NCI-H526 treated with DMSO at 0.1 percent for 48 hours (cell line): ENCODE measurements around the gene TEX2.

Experiments
- DNase-seq: peaks from one replicate; lab custom pipeline; 2025; lab: John Stamatoyannopoulos, UW

Gene TEX2

DNA sequence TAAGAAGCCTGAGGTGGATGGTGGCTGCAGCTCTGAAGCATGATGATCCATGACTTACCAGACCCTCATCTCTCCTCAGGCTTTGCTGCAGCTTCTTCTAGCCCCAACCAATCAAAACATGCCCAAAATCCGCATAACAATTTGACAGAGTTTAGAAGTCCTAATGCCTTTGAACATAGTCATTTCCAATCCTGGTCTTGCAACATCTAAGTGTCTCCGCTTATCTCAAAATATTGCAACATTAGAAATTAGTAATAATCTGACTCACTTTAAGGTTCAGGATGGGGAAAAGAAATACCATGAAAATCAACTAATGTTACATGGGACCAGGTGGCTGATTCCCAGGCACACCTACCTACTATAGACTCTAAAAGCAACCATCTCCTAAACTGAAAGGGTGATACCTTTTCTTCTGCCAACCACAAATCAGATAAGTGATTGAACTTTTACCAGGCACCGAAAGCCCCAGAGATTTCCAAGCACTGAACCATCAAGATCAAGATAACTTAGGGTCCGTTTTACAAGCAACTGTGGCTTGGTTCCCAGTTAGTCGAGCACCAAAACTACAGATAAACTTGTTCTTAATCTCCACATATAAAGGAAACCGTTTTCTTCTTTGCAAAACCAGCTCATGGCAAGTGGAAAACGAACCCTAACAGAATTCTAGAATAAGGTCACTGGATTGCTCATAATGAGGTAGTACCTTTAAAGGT is 147.1 kb downstream of the TEX2 start:
- no peak for DNase-seq

DNA sequence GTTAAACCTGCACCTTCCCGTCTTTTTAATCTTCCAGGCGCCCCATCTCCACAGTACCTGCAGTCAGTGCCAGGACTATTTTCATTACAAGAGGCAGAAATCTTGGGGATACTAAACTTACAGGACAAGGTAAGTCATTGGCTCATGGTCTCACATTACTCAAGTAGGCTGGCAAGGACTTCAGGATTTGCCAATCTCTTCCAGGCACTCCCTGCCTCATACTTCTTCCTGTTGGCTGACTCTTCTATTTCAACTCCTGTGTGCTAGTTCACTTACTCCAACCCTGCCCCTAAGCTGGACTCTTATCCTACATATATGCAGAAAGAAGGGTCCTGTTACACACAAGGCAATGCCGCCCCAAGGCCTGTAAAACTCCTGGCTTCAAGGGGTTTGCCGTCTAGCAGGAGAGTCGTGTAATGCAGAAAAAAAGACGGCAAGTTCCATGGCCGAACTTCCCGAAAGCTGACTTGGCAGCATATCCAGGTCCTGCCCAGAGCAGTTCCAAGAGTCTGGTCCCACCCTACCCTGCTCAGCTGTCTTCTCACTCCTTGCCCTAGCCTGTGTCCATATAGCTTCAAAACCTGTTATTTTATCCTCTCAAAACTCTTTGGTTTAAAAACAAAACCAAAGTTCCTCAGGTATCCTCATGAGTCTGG is 147.9 kb downstream of the TEX2 start:
- DNase-seq, result no peak

DNA sequence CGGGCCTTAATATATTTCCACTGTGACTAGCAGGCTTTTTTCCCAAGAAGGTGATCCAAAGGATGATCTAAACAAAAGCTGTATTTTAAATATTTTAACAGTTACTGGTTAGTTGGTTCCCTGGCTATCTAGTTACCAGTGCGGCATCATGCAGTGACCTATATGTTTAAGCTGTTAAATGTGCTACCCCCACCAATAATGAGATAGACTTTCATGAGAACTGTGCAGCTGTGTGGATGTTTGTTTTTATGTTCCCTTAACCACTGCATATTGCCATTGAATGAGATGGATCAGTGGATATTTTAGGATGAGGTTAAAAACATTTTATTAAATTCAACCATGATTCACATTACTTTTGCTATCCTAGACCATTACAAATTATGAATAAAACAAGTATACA is 150.1 kb downstream of the TEX2 start:
- DNase-seq, result no peak

DNA sequence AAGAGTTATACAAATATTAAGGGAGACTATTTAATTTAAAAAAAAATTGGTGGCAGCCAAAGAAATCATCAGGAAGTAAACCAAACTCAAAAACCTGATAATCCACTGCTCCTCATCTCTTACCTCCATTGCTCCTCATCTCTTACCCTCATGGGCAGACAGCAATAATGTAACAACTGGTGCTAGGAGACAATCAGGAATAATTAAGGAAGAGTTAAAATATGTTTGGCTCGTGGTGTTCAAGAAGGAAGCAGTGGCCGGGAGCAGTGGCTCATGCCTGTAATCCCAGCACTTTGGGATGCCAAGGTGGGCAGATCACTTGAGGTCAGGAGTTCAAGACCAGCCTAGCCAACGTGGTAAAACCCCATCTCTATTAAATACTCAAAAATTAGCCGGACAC is 151.2 kb downstream of the TEX2 start:
- DNase-seq, result no peak

DNA sequence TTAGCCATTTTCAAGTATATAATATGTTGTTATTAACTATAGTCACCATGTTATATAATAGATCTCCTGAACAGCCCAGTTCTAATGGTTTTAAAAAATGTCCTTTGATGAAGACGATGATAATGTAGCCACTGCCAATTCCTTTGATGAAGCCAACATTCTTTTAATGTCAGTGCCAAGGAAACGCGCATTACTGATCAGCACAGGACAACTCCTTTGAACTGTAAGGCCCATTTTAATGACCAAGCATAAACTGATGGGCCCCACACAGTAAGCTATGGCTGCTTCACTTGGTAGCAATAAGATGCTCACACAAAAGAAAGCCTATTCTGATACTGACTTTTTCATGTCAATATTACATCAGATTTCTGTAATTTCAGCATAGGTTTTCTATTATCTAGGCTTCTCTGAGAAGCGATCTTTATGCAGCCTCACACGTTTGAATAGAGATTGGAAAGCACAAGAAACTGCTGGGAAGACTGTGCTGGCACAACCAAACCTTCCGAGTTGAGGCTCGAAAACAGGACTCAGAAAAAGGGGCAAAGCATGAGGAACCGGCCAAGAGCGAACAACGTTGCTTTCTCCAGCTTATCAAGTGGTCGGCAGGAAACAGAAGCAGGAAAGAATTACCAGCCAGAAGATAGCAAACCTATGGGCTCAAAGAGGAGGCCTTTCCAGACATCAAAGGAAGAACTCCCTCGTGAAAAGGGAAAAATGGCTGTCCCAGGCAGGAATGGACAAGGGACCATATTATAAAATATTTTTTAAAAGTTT is 152.5 kb downstream of the TEX2 start:
- no peak for DNase-seq

DNA sequence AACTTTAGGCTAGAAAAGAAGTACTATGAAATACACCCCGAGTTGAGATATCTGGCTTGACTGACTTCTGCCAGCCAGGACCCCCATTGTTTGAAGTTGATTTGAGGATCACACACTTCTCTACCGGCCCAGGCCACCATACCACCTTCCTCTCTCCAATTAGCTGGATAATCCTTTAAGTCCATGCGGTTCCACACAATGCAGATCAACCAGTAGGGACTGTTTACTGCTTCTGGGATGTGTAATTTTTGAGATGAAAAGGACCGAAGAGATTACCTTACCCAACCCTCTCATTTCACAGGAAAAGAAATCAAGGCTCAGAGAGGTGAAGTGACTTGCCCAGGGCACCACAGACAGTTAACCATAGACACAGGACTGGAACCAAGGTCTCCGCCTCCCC is 153.7 kb downstream of the TEX2 start:
- DNase-seq, result no peak

DNA sequence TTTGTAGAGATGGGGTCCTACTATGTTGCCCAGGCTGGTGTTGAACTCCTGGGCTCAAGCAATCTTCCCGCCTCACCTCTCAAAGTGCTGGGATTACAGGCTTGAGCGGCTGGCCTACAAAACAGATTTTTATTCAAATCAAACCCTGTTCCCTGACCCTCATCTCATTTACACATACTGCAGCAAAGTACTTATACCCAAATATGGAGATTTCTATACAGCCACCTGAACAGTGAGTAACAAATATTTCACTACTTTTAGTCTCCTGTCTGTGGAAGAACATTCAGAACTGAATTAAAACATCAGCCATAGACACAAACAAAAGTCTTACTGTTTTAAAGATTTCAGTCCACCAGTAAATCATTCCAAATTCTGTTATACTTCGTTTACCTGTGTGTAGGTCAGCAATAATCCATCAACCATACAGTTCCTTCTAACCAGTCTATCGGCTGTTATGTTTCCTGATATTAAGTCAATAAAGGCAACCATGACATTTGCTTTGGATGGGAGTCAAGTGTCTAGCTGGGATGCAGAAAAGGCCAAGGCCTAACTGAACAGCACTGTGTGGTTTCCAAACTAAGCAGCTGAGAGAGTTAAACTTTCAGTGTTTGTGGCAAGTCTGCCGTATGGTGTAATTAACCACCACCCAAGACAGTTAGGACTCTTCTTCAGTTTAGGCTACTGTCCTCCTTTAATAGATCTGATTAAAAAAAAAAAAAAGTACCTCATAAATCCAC is 155.4 kb downstream of the TEX2 start:
- DNase-seq, result no peak

DNA sequence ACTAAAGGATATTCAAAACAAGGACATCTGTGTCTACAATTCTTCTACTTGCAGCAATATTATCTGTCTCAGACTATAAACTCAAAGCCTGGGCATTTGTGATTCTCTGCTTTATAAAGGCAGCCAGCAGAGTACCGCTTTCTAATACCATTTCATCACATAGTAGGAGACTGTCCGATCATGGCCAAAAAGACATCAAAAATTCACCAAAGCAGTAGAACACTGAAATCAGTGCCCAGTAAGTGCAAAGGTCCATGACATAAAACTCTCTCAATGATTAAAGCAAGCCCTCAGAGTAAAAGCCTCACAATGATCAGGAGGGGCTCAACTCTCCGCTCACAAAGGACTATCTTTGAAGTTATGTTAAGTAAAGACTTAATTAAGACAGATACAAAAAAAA is 156.1 kb downstream of the TEX2 start:
- no peak for DNase-seq

DNA sequence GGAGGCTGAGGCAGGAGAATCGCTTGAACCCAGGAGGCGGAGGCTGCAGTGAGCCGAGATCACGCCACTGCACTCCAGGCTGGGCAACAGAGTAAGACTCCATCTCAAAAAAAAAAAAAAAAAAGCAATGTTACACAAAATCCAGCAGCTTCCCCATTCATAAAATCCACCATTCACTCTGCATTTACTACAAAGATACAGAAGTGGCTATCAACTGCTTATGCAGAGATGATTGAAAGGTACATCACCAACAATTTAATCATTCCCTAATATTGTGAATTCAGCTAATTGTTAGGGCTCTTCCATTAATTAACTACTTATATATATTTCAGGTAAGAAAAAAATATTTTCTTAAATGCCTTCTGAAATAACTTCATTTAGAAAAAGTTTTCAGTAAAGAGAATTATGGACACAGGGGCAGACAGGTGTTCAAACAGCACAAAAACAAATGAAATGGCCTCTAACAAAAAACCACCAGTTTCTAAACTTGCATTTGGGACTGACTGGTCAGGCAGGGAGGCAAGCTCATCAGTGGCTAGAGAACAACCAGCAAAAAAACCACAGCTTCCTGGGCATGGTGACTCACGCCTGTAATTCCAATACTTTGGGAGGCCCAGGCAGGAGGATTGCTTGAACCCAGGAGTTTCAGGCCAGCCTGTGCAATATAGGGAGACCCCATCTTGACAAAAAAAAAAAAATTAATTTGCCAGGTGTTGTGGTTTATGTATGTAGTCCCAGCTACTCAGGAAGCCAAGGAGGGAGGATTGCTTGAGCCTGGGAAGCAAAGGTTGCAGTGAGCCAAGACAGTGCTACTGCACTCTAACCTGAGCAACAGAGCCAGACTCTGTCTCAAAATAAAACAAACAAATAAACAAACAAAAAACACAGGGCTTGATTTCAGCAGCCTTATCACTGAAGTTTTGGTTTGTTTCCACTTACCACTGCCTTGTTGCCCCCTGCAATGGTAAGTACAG is 159.4 kb downstream of the TEX2 start:
- DNase-seq, result no peak

DNA sequence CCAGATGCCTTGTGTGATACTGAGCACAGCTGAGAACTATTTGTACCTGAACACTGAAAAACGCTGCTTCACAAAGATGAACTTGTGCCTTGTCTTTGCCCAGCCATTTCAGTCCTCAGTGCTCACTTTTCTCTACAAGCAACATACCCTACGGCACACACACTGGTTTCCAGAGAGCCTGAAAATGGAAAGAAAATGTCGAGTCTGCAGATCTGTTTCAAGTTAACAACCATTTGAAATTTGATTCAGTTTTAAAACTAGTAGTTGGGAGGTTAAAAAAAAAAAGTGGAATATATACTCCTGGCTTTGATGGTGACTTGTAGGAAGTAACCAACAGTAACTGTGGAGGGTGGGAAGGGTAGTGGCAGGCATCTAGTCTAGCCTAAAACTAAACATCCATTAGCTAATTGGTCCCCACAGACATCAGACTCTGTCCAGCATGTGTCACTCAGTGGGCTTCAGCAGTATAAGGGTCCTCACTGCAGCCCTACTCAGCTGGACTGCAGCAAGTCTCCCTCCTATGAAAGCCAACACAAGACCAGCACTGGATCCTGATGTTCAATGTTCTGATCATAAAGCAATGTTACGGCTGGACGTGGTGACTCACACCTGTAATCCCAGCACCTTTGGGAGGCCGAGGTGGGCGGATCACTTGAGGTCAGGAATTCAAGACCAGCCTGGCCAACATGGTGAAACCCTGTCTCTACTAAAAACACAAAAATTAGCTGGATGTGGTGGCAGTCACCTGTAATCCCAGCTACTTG is 160.3 kb downstream of the TEX2 start:
- no peak for DNase-seq

DNA sequence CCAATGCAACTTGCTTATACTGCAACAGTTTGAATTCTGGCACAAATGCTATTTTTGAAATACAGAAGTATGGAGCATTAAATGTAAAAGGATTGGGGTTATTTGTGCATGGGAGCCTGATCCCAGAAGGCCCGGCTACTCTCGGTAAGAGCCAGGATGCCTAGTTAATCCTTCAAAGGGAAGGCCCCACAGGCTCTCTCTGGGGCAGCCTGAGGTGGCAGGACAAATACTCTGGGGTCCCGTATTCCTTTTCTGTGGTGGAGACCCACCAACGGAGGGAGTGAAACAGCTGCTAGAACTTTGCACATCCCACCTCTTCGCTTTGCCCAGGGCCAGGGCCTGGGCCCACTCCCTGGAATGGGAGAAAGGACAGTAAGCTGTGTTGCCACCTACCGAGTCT is 163.5 kb downstream of the TEX2 start:
- DNase-seq, result no peak
